Measurements from ENCODE around the gene RPL21. TPM values are rescaled to one million over a fixed set of nuclear protein-coding genes. Genes with fewer than 3 reads are reported as not detected.
"Not testable (repeated sequence)": the region's sequence is repeated elsewhere in the genome, so short reads cannot be mapped to it uniquely, and the experiment has no call there.

Gene RPL21
- polyA plus RNA-seq, 2 donors: 457 to 1,083 TPM

- Histone ChIP-seq H3K4me3 (ENCODE audit: low read depth in 1 of 2, low read length in 2 of 2) (no peak overlapping the region), H3K9me3 (ENCODE audit: control insufficient read depth in 2 of 2, insufficient read depth in 1 of 2, low read depth in 1 of 2, low read length in 1 of 2) (no peaks in the 10 kb centered on the region), H3K36me3 (ENCODE audit: control insufficient read depth in 2 of 2, insufficient read depth in 2 of 2, low read length in 1 of 2) (no peaks in the 10 kb centered on the region), H3K27me3 (ENCODE audit: control insufficient read depth in 1 of 2, insufficient read depth in 2 of 2, low read length in 2 of 2) (no peaks in the 10 kb centered on the region), H3K27ac (ENCODE audit: low read depth in 2 of 2, low read length in 1 of 2) (no peak overlapping the region), H3K4me1 (ENCODE audit: control insufficient read depth in 2 of 2, insufficient read depth in 2 of 2, low read length in 1 of 2) (no peaks in the 10 kb centered on the region)
- WGBS, 2 donors: 60 to 66% methylated on average over 5 of the region's 5 CpGs
Measured at GRCh38 chr13:27280009-27280656, 28.8 kb downstream of the RPL21 start.

DNA sequence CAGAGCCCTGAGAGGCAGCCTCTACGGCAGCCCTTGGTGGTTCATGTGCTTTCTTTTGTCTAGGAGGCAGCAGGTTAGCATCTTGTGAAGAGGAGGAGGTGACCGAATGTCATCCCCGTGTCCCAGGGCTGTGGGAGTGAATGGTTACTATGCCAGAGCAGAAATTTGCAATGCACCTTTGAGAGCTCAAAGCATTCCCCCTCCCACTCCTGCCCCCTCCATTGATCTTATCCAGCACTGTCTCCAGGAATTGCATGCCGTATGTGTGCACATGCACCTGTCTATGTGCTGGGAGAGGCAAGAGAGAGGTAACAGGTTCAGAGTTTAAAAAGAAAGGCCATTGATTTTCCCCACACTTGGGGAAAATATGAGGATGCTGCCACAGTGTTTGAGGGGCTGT lies 29.5 kb downstream of the RPL21 start:
- Histone ChIP-seq H3K4me3 (ENCODE audit: low read depth in 1 of 2, low read length in 2 of 2) (no peak overlapping the region), H3K27ac (ENCODE audit: low read depth in 2 of 2, low read length in 1 of 2) (no peak overlapping the region), H3K9me3 (ENCODE audit: control insufficient read depth in 2 of 2, insufficient read depth in 1 of 2, low read depth in 1 of 2, low read length in 1 of 2) (no peaks in the 10 kb centered on the region), H3K4me1 (ENCODE audit: control insufficient read depth in 2 of 2, insufficient read depth in 2 of 2, low read length in 1 of 2) (no peaks in the 10 kb centered on the region), H3K27me3 (ENCODE audit: control insufficient read depth in 1 of 2, insufficient read depth in 2 of 2, low read length in 2 of 2) (no peaks in the 10 kb centered on the region), H3K36me3 (ENCODE audit: control insufficient read depth in 2 of 2, insufficient read depth in 2 of 2, low read length in 1 of 2) (no peaks in the 10 kb centered on the region)
- WGBS, 2 donors: 65 to 70% methylated on average over 4 of the region's 4 CpGs

GRCh38 chr13:27281420-27281819 lies 30.1 kb downstream of the RPL21 start:
- Histone ChIP-seq H3K27me3 (ENCODE audit: control insufficient read depth in 1 of 2, insufficient read depth in 2 of 2, low read length in 2 of 2) (no peaks in the 10 kb centered on the region), H3K4me3 (ENCODE audit: low read depth in 1 of 2, low read length in 2 of 2) (no peak overlapping the region), H3K4me1 (ENCODE audit: control insufficient read depth in 2 of 2, insufficient read depth in 2 of 2, low read length in 1 of 2) (no peaks in the 10 kb centered on the region), H3K36me3 (ENCODE audit: control insufficient read depth in 2 of 2, insufficient read depth in 2 of 2, low read length in 1 of 2) (no peaks in the 10 kb centered on the region), H3K27ac (ENCODE audit: low read depth in 2 of 2, low read length in 1 of 2) (no peak overlapping the region), H3K9me3 (ENCODE audit: control insufficient read depth in 2 of 2, insufficient read depth in 1 of 2, low read depth in 1 of 2, low read length in 1 of 2) (no peaks in the 10 kb centered on the region)
- 69 to 75% methylated on average over 1 of the region's 1 CpG for WGBS, 2 donors

GRCh38 chr13:27283906-27284493 lies 32.6 kb downstream of the RPL21 start:
- no peaks in the 10 kb centered on the region for H3K36me3 ChIP-seq (ENCODE audit: control insufficient read depth in 2 of 2, insufficient read depth in 2 of 2, low read length in 1 of 2)
- no peak overlapping the region for H3K27ac ChIP-seq (ENCODE audit: low read depth in 2 of 2, low read length in 1 of 2)
- no peaks in the 10 kb centered on the region for H3K9me3 ChIP-seq (ENCODE audit: control insufficient read depth in 2 of 2, insufficient read depth in 1 of 2, low read depth in 1 of 2, low read length in 1 of 2)
- H3K4me3 ChIP-seq (ENCODE audit: low read depth in 1 of 2, low read length in 2 of 2): no peak overlapping the region
- WGBS, 2 donors: 82 to 86% methylated on average over 4 of the region's 4 CpGs
- H3K27me3 ChIP-seq (ENCODE audit: control insufficient read depth in 1 of 2, insufficient read depth in 2 of 2, low read length in 2 of 2): no peaks in the 10 kb centered on the region
- H3K4me1 ChIP-seq (ENCODE audit: control insufficient read depth in 2 of 2, insufficient read depth in 2 of 2, low read length in 1 of 2): no peaks in the 10 kb centered on the region

DNA sequence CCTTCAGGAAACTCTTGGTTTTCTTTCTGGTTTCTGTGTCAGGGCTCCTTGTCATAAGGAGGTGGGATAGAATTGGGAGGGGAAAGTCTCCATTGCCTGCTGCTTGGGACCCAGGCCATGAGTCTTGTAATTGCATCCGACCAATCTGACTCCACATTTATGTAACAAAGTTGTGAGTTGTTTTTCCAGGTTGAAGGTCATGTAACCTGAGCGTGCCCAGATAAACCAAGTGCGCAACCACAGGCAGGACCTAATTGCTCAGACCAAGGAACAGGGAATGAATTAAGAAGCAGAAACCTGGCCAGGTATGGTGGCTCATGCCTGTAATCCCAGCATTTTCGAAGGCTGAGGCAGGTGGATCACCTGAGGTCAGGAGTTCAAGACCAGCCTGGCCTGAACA lies 37.0 kb downstream of the RPL21 start:
- 76 to 89% methylated on average over 4 of the region's 4 CpGs for WGBS, 2 donors

DNA sequence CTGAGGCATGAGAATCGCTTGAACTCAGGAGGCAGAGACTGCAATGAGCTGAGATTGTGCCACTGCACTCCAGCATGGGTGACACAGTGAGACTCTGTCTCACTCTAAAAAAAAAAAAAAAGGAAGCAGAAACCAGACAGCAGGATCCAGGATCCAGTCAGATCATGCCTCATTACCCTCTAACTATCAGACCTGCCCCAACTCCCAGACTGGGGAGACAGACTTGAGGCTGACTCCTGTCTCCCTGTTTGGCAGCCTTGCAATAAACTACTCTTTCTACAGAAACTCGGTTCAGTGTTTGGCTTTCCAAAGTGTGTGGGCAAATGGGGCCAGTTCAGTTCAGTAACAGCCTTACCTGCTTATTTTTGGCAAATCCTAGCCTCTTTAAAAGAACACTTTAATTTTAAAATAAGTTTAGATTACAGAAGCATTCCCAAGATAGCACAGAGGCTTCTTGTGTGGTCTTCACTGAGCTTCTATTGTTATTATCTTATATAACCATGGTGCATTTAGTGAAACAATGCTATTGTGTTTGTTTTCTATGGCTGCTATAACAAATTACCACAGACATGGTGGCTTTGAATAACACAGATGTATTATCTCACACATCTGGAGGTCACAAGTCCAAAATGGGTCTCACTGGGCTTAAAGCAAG lies 37.8 kb downstream of the RPL21 start:
- no peak overlapping the region for H3K4me3 ChIP-seq (ENCODE audit: low read depth in 1 of 2, low read length in 2 of 2)
- no peaks in the 10 kb centered on the region for H3K9me3 ChIP-seq (ENCODE audit: control insufficient read depth in 2 of 2, insufficient read depth in 1 of 2, low read depth in 1 of 2, low read length in 1 of 2)
- WGBS, 2 donors: 56 to 66% methylated on average over 2 of the region's 2 CpGs
- H3K36me3 ChIP-seq (ENCODE audit: control insufficient read depth in 2 of 2, insufficient read depth in 2 of 2, low read length in 1 of 2): no peaks in the 10 kb centered on the region
- no peak overlapping the region for H3K27ac ChIP-seq (ENCODE audit: low read depth in 2 of 2, low read length in 1 of 2)
- no peaks in the 10 kb centered on the region for H3K27me3 ChIP-seq (ENCODE audit: control insufficient read depth in 1 of 2, insufficient read depth in 2 of 2, low read length in 2 of 2)
- no peaks in the 10 kb centered on the region for H3K4me1 ChIP-seq (ENCODE audit: control insufficient read depth in 2 of 2, insufficient read depth in 2 of 2, low read length in 1 of 2)

More for the DNA sequence above, 37.0 kb downstream of the RPL21 start:
- Histone ChIP-seq H3K4me3 (ENCODE audit: low read depth in 1 of 2, low read length in 2 of 2) (no peak overlapping the region), H3K27ac (ENCODE audit: low read depth in 2 of 2, low read length in 1 of 2) (no peak overlapping the region), H3K4me1 (ENCODE audit: control insufficient read depth in 2 of 2, insufficient read depth in 2 of 2, low read length in 1 of 2) (no peaks in the 10 kb centered on the region), H3K9me3 (ENCODE audit: control insufficient read depth in 2 of 2, insufficient read depth in 1 of 2, low read depth in 1 of 2, low read length in 1 of 2) (no peaks in the 10 kb centered on the region), H3K27me3 (ENCODE audit: control insufficient read depth in 1 of 2, insufficient read depth in 2 of 2, low read length in 2 of 2) (no peaks in the 10 kb centered on the region), H3K36me3 (ENCODE audit: control insufficient read depth in 2 of 2, insufficient read depth in 2 of 2, low read length in 1 of 2) (no peaks in the 10 kb centered on the region)

- H3K36me3 ChIP-seq (ENCODE audit: control insufficient read depth in 2 of 2, insufficient read depth in 2 of 2, low read length in 1 of 2): no peaks in the 10 kb centered on the region
- H3K9me3 ChIP-seq (ENCODE audit: control insufficient read depth in 2 of 2, insufficient read depth in 1 of 2, low read depth in 1 of 2, low read length in 1 of 2): no peaks in the 10 kb centered on the region
- 85 to 90% methylated on average over 4 of the region's 4 CpGs for WGBS, 2 donors
- H3K4me1 ChIP-seq (ENCODE audit: control insufficient read depth in 2 of 2, insufficient read depth in 2 of 2, low read length in 1 of 2): no peaks in the 10 kb centered on the region
- H3K4me3 ChIP-seq (ENCODE audit: low read depth in 1 of 2, low read length in 2 of 2): no peak overlapping the region
- H3K27ac ChIP-seq (ENCODE audit: low read depth in 2 of 2, low read length in 1 of 2): no peak overlapping the region
- H3K27me3 ChIP-seq (ENCODE audit: control insufficient read depth in 1 of 2, insufficient read depth in 2 of 2, low read length in 2 of 2): no peaks in the 10 kb centered on the region
Measured at GRCh38 chr13:27290715-27291114, 39.4 kb downstream of the RPL21 start.

DNA sequence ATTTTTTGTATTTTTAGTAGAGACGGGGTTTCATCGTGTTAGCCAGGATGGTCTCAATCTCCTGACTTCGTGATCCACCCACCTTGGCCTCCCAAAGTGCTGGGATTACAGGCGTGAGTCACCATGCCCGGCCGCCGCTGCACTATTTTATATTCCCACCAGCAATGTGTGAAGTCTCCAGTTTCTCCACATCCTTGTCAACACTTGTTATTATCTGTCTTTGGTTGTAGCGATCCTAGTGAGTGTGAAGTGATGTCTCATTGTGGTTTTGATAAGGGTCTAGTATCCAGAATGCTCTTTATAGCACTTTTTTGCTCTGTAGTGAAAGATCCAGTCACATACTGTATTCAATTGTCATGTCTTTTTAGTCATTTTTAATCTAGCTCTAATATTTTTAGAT lies 40.6 kb downstream of the RPL21 start:
- 86 to 95% methylated on average over 7 to 8 of the region's 8 CpGs for WGBS, 2 donors
- not testable (repeated sequence) for H3K27me3 ChIP-seq (ENCODE audit: control insufficient read depth in 1 of 2, insufficient read depth in 2 of 2, low read length in 2 of 2); H3K27ac ChIP-seq (ENCODE audit: low read depth in 2 of 2, low read length in 1 of 2); H3K9me3 ChIP-seq (ENCODE audit: control insufficient read depth in 2 of 2, insufficient read depth in 1 of 2, low read depth in 1 of 2, low read length in 1 of 2); H3K36me3 ChIP-seq (ENCODE audit: control insufficient read depth in 2 of 2, insufficient read depth in 2 of 2, low read length in 1 of 2); H3K4me3 ChIP-seq (ENCODE audit: low read depth in 1 of 2, low read length in 2 of 2); H3K4me1 ChIP-seq (ENCODE audit: control insufficient read depth in 2 of 2, insufficient read depth in 2 of 2, low read length in 1 of 2)

DNA sequence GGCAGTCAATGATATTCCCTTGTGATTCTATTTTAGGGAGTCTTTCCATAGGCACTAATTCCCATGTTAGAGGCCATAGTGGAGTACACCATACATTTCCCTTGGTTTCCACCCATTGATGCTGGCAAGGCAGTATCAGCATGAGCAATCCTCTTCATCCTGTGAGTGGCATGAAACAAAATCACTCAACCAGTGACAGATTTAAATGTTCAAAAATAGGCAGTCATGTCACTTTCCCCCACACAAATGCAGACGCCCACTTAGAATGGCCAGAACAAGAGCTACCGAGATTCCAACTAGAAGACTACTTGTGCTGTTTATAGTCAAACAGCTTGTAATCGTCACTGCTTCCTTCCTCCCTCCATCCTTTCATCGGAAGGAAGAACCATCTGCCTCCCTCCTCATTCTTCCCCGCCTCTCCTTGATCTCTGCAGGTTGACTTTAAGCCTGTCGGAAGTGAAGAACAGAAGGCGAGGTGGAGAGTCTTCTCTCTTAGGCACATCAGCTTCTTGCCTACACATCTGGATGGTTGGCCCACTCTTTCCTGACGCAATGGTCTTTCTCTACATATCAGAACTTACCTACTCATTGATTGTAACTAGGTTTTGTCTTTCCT lies 41.8 kb downstream of the RPL21 start:
- 64% methylated on average over 8 of the region's 8 CpGs for WGBS, 2 donors

More for the DNA sequence above, 41.8 kb downstream of the RPL21 start:
- H3K27ac ChIP-seq (ENCODE audit: low read depth in 2 of 2, low read length in 1 of 2): no peak overlapping the region
- H3K9me3 ChIP-seq (ENCODE audit: control insufficient read depth in 2 of 2, insufficient read depth in 1 of 2, low read depth in 1 of 2, low read length in 1 of 2): no peaks in the 10 kb centered on the region
- H3K4me1 ChIP-seq (ENCODE audit: control insufficient read depth in 2 of 2, insufficient read depth in 2 of 2, low read length in 1 of 2): no peaks in the 10 kb centered on the region
- H3K27me3 ChIP-seq (ENCODE audit: control insufficient read depth in 1 of 2, insufficient read depth in 2 of 2, low read length in 2 of 2): no peaks in the 10 kb centered on the region
- no peaks in the 10 kb centered on the region for H3K36me3 ChIP-seq (ENCODE audit: control insufficient read depth in 2 of 2, insufficient read depth in 2 of 2, low read length in 1 of 2)
- no peak overlapping the region for H3K4me3 ChIP-seq (ENCODE audit: low read depth in 1 of 2, low read length in 2 of 2)
